HG02840 (cell line): Measurements from ENCODE around the gene MMS19.
"Not testable (repeated sequence)": the region's sequence is repeated elsewhere in the genome, so short reads cannot be mapped to it uniquely, and the experiment has no call there.

ENCODE experiments used
- ATAC-seq: cut with Tn5 transposase; IDR thresholded peaks from one replicate; pipeline ENCODE4 v1.9.1; 2021; ENCODE audit warnings: mild to moderate bottlenecking, moderate library complexity, moderate number of reproducible peaks; ENCODE audit not compliant: unreplicated experiment, low FRiP score

Gene MMS19

GRCh38 chr10:97434557-97434956 lies 63.7 kb downstream of the MMS19 start:
- ATAC-seq: no peak

- ATAC-seq: no peak
Observed at GRCh38 chr10:97434055-97434454, 64.2 kb downstream of the MMS19 start.

DNA sequence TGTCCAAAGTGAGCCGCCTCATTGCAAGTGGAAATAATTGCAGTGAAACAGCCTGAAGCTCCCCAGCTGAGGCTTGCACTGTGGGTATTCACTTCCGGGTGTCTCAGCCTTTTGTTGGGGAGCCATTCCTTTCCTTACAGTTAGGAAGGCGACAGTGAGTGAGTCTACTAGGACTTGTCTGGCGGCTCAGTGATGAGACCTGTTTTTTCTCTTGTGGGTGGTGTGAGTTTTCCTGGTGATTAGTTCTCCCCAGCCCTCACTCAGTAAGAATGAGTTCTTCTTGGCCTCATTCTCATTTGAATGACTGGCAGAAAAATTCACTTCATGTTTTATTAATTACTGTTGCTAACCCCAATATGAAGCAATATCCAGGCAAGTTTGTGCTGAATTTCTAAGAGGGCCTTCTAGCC lies 69.6 kb downstream of the MMS19 start:
- ATAC-seq: no peak

DNA sequence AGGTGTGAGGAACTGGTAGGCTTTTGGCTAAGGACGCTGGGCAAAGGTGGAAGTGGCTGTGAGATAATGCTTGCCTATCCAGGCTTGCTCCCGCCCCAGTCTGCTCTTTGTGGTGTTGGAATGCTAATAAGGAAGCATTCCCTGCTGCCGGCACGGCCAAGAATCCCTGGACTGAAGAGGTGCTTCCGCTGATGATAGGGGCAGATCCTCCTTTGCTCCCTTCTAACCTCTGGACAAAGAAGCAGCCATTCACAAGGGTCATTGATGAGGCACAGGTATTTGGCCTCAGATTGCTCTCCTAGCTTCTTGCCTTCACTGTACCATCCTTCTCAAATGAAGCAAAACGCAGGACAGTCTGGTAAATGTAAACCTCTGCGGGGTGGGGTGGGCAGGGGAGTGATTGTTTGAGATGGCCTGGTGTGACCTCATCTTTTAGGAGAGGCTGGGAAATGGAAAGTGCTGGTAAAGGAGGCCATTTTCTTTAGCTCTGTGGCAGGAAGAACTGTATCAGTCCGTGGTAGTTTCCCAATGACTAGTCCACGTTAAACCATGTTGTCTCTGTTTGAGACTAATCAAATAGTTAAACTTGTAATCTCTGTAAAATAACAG lies 70.5 kb downstream of the MMS19 start:
- no peak for ATAC-seq

GRCh38 chr10:97426776-97427570 lies 71.2 kb downstream of the MMS19 start:
- ATAC-seq: no peak

- ATAC-seq: peak; percentile 92
Observed at GRCh38 chr10:97425964-97426775, 72.1 kb downstream of the MMS19 start, which contains the start of gene PGAM1. Gene PGAM1 (plus strand): TSS chr10:97426191. CDS start chr10:97426308, 117 bp downstream.

DNA sequence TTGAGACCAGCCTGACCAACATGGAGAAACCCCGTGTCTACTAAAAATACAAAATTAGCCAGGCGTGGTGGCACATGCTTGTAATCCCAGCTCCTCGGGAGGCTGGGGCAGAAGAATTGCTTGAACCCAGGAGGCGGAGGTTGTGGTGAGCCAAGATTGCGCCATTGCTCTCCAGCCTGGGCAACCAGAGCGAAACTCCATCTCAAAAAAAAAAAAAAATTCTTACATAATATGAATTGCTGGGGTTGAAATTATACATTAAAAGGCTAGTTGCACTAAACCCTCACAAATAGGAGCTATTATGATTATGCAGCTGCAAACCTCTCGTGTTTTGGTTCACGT lies 74.5 kb downstream of the MMS19 start:
- ATAC-seq: not testable (repeated sequence)

GRCh38 chr10:97416565-97416964 lies 81.7 kb downstream of the MMS19 start:
- no peak for ATAC-seq

GRCh38 chr10:97412891-97413304 lies 85.3 kb downstream of the MMS19 start:
- ATAC-seq: no peak

DNA sequence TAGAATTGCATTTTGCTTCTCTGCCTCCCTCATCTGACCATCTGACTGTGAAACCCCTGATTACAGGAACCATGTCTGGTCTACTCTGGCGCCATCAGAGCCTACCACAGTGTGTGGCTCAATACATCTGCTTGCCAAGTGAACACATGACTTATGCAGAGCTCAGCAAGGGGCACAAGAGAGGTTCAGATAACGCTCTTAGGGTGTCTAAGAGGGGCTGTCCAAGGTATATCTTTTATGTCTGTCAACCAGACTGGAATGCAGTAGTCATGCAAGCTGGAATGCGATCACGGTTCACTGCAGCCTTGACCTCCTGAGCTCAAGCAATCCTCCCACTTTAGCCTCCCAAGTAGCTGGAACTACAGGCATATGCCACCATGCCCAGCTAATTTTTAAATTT lies 86.8 kb downstream of the MMS19 start:
- no peak for ATAC-seq

- no peak for ATAC-seq
Observed at GRCh38 chr10:97408496-97408992, 89.7 kb downstream of the MMS19 start.
